HepG2 (cell line): ENCODE data around the gene CYP27B1. TPM values are rescaled to one million over a fixed set of nuclear protein-coding genes. Genes with fewer than 3 reads are reported as not detected.
A peak's percentile ranks its signal among the peaks of the same experiment; 100 is the strongest.

Experiments
- BRCA1 ChIP-seq: sonication (generic); formaldehyde crosslinking; IDR thresholded peaks from 2 replicates; pipeline ENCODE4 v1.4.0; 2020; ENCODE audit warnings: missing genetic modification reagents
- CBX2 ChIP-seq, 2 experiments: fragments of 200-600 bp in 1 of 2; sonication (generic); formaldehyde crosslinking in 1 of 2; IDR thresholded peaks; 2 replicates each; pipeline versions ENCODE4 v1.7.0 to v1.8.1; 2018 to 2022; ENCODE audit warnings: low read depth in 2 of 2, low read length in 1 of 2, mild to moderate bottlenecking in 1 of 2, missing genetic modification reagents in 1 of 2
- CEBPB ChIP-seq: IDR thresholded peaks from 2 replicates; pipeline ENCODE4 v1.6.1; 2011; ENCODE audit warnings: low read depth, low read length, improper control_type of control experiment, borderline replicate concordance
- ISL2 ChIP-seq: sonication (generic); formaldehyde crosslinking; IDR thresholded peaks from 2 replicates; pipeline ENCODE4 v1.5.0; 2020; ENCODE audit warnings: missing genetic modification reagents
- KLF9 ChIP-seq: IDR thresholded peaks from 2 replicates; pipeline ENCODE4 v1.6.1; 2016; ENCODE audit warnings: low read depth
- MED8 ChIP-seq: sonication (generic); formaldehyde crosslinking; IDR thresholded peaks from 2 replicates; pipeline ENCODE4 v1.8.1; 2023; ENCODE audit warnings: mild to moderate bottlenecking, missing genetic modification reagents; ENCODE audit not compliant: insufficient replicate concordance
- PHF5A ChIP-seq: IDR thresholded peaks from one replicate; pipeline ENCODE4 v1.6.1; 2018; ENCODE audit warnings: low read depth, missing genetic modification reagents; ENCODE audit not compliant: unreplicated experiment
- REXO4 ChIP-seq: sonication (generic); formaldehyde crosslinking; IDR thresholded peaks from 2 replicates; pipeline ENCODE4 v1.8.0; 2022; ENCODE audit warnings: missing genetic modification reagents, mild to moderate bottlenecking, borderline replicate concordance
- RORA ChIP-seq: sonication (generic); formaldehyde crosslinking; IDR thresholded peaks from 2 replicates; pipeline ENCODE4 v1.5.0; 2020; ENCODE audit warnings: mild to moderate bottlenecking, missing genetic modification reagents, moderate library complexity
- RXRA ChIP-seq: sonication (generic); formaldehyde crosslinking; IDR thresholded peaks from 2 replicates; pipeline ENCODE4 v1.5.1; 2020; ENCODE audit warnings: missing genetic modification reagents
- SAP130 ChIP-seq: IDR thresholded peaks from 2 replicates; pipeline ENCODE4 v1.6.1; 2016; ENCODE audit warnings: low read depth
- ZNF24 ChIP-seq: fragments of 450-650 bp; IDR thresholded peaks from 2 replicates; pipeline ENCODE4 v1.6.1; 2017; ENCODE audit warnings: antibody characterized with exemption, mild to moderate bottlenecking
- ZNF563 ChIP-seq: sonication (generic); formaldehyde crosslinking; IDR thresholded peaks from 2 replicates; pipeline ENCODE4 v1.8.0; 2022; ENCODE audit warnings: mild to moderate bottlenecking, moderate library complexity, missing genetic modification reagents
- ZNF724P ChIP-seq: sonication (generic); formaldehyde crosslinking; IDR thresholded peaks from 2 replicates; pipeline ENCODE4 v1.8.0; 2022; ENCODE audit warnings: missing genetic modification reagents, borderline replicate concordance
- polyA plus RNA-seq, 8 experiments: library from polyadenylated mRNA; depleted of rRNA in 3 of 8; stranded (reverse) in 7 of 8; unstranded in 1 of 8; fragments of >200 nt; fragmentation: Illumina TruSeq in 4 of 8; extraction: Trizol in 4 of 8; gene quantifications; 2 replicates each; pipeline versions ENCODE4 v1.2.1 to v1.2.3, GENCODE V29; 2011 to 2016; ENCODE audit warnings: low read depth in 4 of 8, missing spikeins in 1 of 8, mixed read lengths in 1 of 8; ENCODE audit not compliant: insufficient read depth in 1 of 8
- total RNA-seq, 5 experiments: library from RNA; depleted of rRNA; stranded (reverse); fragments of >200 nt; fragmentation: Illumina TruSeq; extraction: Trizol; gene quantifications; 2 replicates each; pipeline ENCODE4 v1.2.3, GENCODE V29; 2016; ENCODE audit warnings: low read depth in 1 of 5
- TF ChIP-seq, protein P1 (sequence below): IDR thresholded peaks from 2 replicates; pipeline ENCODE4 v1.6.1; 2016; ENCODE audit warnings: low read depth, missing genetic modification reagents, missing compliant biosample characterization
- TF ChIP-seq, protein P2 (sequence below): sonication (generic); formaldehyde crosslinking; IDR thresholded peaks from 2 replicates; pipeline ENCODE4 v1.9.0; 2021; ENCODE audit warnings: missing genetic modification reagents, borderline replicate concordance
- TF ChIP-seq, protein P3 (sequence below): sonication (generic); formaldehyde crosslinking; IDR thresholded peaks from 2 replicates; pipeline ENCODE4 v1.9.0; 2021; ENCODE audit warnings: missing genetic modification reagents, borderline replicate concordance
- TF ChIP-seq, protein P4 (sequence below): fragments of 450-650 bp; IDR thresholded peaks from 2 replicates; pipeline ENCODE4 v1.6.1; 2017

CYP27B1 gene
- total and polyA plus RNA-seq, 2 of the 13 experiments (the other 11 are each of a cell fraction or from before 2014, with no cell fraction given), result 2.3 to 3.0 TPM

DNA sequence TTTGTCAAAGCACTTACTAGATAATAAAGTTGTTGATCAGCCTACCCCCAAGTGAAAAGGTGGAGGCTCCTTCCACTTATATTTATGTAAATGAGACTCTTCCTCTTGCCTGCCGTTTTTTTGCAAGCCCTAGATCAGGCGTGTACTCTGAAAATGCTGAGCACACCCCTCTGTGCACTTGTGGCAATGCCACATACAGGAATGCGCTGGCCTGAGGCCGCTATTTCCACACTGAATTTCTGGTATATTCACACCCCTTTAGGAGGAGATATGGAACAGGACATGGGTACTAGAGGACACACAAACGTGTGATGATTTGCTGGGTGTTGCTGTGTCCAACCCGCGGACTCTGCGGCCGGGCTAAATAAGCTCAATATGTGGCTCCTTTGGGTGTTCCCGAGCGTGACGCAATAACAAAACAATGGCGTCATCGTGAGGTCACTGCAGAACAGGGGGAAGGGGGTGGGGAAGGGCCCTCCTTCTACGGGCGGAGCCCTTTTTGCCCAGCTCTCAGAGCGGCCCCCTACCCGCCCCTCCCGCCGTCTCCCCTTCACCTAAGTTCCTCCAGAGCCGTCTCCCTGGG, 22.6 kb downstream of the CYP27B1 start (continued):
- TF ChIP-seq, protein P1, sequence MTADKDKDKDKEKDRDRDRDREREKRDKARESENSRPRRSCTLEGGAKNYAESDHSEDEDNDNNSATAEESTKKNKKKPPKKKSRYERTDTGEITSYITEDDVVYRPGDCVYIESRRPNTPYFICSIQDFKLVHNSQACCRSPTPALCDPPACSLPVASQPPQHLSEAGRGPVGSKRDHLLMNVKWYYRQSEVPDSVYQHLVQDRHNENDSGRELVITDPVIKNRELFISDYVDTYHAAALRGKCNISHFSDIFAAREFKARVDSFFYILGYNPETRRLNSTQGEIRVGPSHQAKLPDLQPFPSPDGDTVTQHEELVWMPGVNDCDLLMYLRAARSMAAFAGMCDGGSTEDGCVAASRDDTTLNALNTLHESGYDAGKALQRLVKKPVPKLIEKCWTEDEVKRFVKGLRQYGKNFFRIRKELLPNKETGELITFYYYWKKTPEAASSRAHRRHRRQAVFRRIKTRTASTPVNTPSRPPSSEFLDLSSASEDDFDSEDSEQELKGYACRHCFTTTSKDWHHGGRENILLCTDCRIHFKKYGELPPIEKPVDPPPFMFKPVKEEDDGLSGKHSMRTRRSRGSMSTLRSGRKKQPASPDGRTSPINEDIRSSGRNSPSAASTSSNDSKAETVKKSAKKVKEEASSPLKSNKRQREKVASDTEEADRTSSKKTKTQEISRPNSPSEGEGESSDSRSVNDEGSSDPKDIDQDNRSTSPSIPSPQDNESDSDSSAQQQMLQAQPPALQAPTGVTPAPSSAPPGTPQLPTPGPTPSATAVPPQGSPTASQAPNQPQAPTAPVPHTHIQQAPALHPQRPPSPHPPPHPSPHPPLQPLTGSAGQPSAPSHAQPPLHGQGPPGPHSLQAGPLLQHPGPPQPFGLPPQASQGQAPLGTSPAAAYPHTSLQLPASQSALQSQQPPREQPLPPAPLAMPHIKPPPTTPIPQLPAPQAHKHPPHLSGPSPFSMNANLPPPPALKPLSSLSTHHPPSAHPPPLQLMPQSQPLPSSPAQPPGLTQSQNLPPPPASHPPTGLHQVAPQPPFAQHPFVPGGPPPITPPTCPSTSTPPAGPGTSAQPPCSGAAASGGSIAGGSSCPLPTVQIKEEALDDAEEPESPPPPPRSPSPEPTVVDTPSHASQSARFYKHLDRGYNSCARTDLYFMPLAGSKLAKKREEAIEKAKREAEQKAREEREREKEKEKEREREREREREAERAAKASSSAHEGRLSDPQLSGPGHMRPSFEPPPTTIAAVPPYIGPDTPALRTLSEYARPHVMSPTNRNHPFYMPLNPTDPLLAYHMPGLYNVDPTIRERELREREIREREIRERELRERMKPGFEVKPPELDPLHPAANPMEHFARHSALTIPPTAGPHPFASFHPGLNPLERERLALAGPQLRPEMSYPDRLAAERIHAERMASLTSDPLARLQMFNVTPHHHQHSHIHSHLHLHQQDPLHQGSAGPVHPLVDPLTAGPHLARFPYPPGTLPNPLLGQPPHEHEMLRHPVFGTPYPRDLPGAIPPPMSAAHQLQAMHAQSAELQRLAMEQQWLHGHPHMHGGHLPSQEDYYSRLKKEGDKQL (CRISPR knock-in tag), result no peak
- TF ChIP-seq, protein P2, sequence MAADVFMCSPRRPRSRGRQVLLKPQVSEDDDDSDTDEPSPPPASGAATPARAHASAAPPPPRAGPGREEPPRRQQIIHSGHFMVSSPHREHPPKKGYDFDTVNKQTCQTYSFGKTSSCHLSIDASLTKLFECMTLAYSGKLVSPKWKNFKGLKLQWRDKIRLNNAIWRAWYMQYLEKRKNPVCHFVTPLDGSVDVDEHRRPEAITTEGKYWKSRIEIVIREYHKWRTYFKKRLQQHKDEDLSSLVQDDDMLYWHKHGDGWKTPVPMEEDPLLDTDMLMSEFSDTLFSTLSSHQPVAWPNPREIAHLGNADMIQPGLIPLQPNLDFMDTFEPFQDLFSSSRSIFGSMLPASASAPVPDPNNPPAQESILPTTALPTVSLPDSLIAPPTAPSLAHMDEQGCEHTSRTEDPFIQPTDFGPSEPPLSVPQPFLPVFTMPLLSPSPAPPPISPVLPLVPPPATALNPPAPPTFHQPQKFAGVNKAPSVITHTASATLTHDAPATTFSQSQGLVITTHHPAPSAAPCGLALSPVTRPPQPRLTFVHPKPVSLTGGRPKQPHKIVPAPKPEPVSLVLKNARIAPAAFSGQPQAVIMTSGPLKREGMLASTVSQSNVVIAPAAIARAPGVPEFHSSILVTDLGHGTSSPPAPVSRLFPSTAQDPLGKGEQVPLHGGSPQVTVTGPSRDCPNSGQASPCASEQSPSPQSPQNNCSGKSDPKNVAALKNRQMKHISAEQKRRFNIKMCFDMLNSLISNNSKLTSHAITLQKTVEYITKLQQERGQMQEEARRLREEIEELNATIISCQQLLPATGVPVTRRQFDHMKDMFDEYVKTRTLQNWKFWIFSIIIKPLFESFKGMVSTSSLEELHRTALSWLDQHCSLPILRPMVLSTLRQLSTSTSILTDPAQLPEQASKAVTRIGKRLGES, result no peak
- TF ChIP-seq, protein P3, sequence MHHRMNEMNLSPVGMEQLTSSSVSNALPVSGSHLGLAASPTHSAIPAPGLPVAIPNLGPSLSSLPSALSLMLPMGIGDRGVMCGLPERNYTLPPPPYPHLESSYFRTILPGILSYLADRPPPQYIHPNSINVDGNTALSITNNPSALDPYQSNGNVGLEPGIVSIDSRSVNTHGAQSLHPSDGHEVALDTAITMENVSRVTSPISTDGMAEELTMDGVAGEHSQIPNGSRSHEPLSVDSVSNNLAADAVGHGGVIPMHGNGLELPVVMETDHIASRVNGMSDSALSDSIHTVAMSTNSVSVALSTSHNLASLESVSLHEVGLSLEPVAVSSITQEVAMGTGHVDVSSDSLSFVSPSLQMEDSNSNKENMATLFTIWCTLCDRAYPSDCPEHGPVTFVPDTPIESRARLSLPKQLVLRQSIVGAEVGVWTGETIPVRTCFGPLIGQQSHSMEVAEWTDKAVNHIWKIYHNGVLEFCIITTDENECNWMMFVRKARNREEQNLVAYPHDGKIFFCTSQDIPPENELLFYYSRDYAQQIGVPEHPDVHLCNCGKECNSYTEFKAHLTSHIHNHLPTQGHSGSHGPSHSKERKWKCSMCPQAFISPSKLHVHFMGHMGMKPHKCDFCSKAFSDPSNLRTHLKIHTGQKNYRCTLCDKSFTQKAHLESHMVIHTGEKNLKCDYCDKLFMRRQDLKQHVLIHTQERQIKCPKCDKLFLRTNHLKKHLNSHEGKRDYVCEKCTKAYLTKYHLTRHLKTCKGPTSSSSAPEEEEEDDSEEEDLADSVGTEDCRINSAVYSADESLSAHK, result no peak
- TF ChIP-seq ISL2 (CRISPR knock-in tag), result peak; percentile 47; the same call in 1 of the 2 replicates
- no peak for TF ChIP-seq RXRA (CRISPR knock-in tag)
- TF ChIP-seq REXO4 (CRISPR knock-in tag), result no peak
- TF ChIP-seq MED8 (CRISPR knock-in tag), result no peak
- TF ChIP-seq ZNF563 (CRISPR knock-in tag), result no peak
- peak; percentile 4; the same call in 1 of the 2 replicates for TF ChIP-seq SAP130 (CRISPR knock-in tag)
- no peak for TF ChIP-seq ZNF24
- TF ChIP-seq PHF5A (CRISPR knock-in tag), result peak; percentile 41
- TF ChIP-seq, protein P4, sequence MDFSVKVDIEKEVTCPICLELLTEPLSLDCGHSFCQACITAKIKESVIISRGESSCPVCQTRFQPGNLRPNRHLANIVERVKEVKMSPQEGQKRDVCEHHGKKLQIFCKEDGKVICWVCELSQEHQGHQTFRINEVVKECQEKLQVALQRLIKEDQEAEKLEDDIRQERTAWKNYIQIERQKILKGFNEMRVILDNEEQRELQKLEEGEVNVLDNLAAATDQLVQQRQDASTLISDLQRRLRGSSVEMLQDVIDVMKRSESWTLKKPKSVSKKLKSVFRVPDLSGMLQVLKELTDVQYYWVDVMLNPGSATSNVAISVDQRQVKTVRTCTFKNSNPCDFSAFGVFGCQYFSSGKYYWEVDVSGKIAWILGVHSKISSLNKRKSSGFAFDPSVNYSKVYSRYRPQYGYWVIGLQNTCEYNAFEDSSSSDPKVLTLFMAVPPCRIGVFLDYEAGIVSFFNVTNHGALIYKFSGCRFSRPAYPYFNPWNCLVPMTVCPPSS, result no peak
- no peak for TF ChIP-seq BRCA1 (CRISPR knock-in tag)
- peak; percentile 96 for TF ChIP-seq CEBPB
- TF ChIP-seq KLF9 (CRISPR knock-in tag), result no peak
- no peak for TF ChIP-seq ZNF724P (CRISPR knock-in tag)
- no peak for TF ChIP-seq CBX2 (IDR thresholded peaks at IDR 0.05; ENCODE audit: low read depth, low read length)
- TF ChIP-seq CBX2 (CRISPR knock-in tag; IDR thresholded peaks at IDR 0.05; ENCODE audit: low read depth), result no peak
- no peak for TF ChIP-seq RORA (CRISPR knock-in tag)
